HG03064 (cell line): ENCODE data around the gene IRS4.

Experiments
- ATAC-seq: cut with Tn5 transposase; IDR thresholded peaks from one replicate; pipeline ENCODE4 v1.9.1; 2021; ENCODE audit warnings: low read depth; ENCODE audit not compliant: unreplicated experiment

The IRS4 gene

GRCh38 chrX:108736509-108737479, at the start of gene IRS4:
Gene IRS4, minus strand, starts transcription at chrX:108736563.
- no peak for ATAC-seq

- ATAC-seq: no peak
Observed at GRCh38 chrX:108772549-108772948, 36.2 kb upstream of the IRS4 start.

- no peak for ATAC-seq
Observed at GRCh38 chrX:108763559-108763958, 27.2 kb upstream of the IRS4 start.

- ATAC-seq: no peak
Observed at GRCh38 chrX:108740299-108740774, 4.0 kb upstream of the IRS4 start.

- no peak for ATAC-seq
Observed at GRCh38 chrX:108737754-108738153, 1.4 kb upstream of the IRS4 start.

- ATAC-seq: no peak
Observed at GRCh38 chrX:108735679-108736508, 469 bp downstream of the IRS4 start.

GRCh38 chrX:108735091-108735678, 1.2 kb downstream of the IRS4 start:
- no peak for ATAC-seq

- no peak for ATAC-seq
Observed at GRCh38 chrX:108734426-108734825, 1.9 kb downstream of the IRS4 start.

- no peak for ATAC-seq
Observed at GRCh38 chrX:108732630-108733321, 3.6 kb downstream of the IRS4 start.

GRCh38 chrX:108731153-108731552, 5.2 kb downstream of the IRS4 start:
- no peak for ATAC-seq

GRCh38 chrX:108726748-108727147, 9.6 kb downstream of the IRS4 start:
- ATAC-seq: no peak

GRCh38 chrX:108722561-108722960, 13.8 kb downstream of the IRS4 start:
- ATAC-seq: no peak

GRCh38 chrX:108712886-108713285, 23.5 kb downstream of the IRS4 start:
- ATAC-seq: no peak

GRCh38 chrX:108704839-108705238, 31.5 kb downstream of the IRS4 start:
- no peak for ATAC-seq

GRCh38 chrX:108702530-108702929, 33.8 kb downstream of the IRS4 start:
- no peak for ATAC-seq

GRCh38 chrX:108701633-108702032, 34.7 kb downstream of the IRS4 start:
- ATAC-seq: no peak

GRCh38 chrX:108699368-108699767, 37.0 kb downstream of the IRS4 start:
- no peak for ATAC-seq

GRCh38 chrX:108696690-108697089, 39.7 kb downstream of the IRS4 start:
- ATAC-seq: no peak
